GM06990 (cell line): ENCODE data around the gene PCNX4.
A peak's percentile ranks its signal among the peaks of the same experiment; 100 is the strongest.

Source experiments
- DNase-seq: peaks from one replicate; pipeline ENCODE4 v3.0.0-alpha.2; 2011; ENCODE audit not compliant: insufficient read length; ENCODE audit errors: extremely low read depth
- H3K27me3 ChIP-seq: replicated peaks from 2 replicates; pipeline ENCODE4 v1.6.0; 2011; ENCODE audit warnings: low read length; ENCODE audit not compliant: control insufficient read depth, insufficient read depth
- H3K36me3 ChIP-seq: 2 replicates; pipeline ENCODE4 v1.5.1; 2011; ENCODE audit warnings: low read length; ENCODE audit not compliant: control insufficient read depth, insufficient read depth
- H3K4me3 ChIP-seq: replicated peaks from 2 replicates; pipeline ENCODE4 v1.5.1; 2011; ENCODE audit warnings: low read depth, mild to moderate bottlenecking, control low read depth, low read length
- TF ChIP-seq, protein P1 (sequence below): IDR thresholded peaks from 2 replicates; pipeline ENCODE4 v1.5.1; 2011; ENCODE audit warnings: low read length, control low read depth, mild to moderate bottlenecking, inconsistent platforms; ENCODE audit not compliant: insufficient read depth, poor library complexity, severe bottlenecking

The PCNX4 gene

DNA sequence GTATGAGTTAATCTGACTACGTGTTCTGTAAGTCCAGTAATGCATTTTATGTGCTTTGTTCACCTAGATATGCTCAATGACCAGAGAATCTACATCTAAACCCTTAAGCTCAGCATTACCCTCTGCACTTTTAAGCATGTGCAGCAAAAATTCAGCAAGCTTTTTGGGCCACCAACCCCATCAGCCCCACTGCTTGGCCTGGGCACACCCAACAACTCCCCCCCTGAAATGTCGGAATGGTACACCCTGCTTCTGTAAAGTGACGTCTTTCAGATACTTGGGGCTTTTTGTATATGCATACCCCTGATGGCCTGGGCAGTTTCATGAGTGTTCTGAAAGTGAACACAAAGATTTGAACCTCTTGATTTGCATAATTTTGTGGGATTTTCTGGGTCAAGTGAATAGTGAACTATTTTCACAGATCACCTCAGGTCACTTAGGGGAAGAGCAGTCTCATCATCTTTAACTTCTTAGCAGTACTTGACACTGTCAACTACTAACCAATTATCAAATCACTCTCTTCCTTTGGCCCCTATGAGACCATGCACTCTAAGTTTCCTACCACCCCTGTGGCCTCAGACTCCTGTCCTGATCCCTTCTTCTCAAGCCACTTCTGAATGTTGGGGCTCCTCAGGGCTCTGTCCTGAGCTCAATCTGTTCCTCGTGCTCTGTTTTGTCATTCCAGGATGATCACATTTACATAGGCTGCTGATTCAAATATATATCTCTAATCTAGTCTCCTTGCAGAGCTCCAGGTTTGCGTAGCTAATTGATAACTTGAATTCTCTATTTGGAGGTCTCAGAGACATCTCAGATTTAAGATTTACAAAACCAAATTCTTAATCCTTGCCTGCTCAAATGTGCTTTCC is 121.0 kb downstream of the PCNX4 start:
- TF ChIP-seq, protein P1, sequence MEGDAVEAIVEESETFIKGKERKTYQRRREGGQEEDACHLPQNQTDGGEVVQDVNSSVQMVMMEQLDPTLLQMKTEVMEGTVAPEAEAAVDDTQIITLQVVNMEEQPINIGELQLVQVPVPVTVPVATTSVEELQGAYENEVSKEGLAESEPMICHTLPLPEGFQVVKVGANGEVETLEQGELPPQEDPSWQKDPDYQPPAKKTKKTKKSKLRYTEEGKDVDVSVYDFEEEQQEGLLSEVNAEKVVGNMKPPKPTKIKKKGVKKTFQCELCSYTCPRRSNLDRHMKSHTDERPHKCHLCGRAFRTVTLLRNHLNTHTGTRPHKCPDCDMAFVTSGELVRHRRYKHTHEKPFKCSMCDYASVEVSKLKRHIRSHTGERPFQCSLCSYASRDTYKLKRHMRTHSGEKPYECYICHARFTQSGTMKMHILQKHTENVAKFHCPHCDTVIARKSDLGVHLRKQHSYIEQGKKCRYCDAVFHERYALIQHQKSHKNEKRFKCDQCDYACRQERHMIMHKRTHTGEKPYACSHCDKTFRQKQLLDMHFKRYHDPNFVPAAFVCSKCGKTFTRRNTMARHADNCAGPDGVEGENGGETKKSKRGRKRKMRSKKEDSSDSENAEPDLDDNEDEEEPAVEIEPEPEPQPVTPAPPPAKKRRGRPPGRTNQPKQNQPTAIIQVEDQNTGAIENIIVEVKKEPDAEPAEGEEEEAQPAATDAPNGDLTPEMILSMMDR = no peak
- DNase-seq = peak; percentile 83
- Histone ChIP-seq H3K4me3 (no peak overlapping the region), H3K27me3 (no peaks in the 10 kb centered on the region), H3K36me3 (no peaks in the 10 kb centered on the region)

DNA sequence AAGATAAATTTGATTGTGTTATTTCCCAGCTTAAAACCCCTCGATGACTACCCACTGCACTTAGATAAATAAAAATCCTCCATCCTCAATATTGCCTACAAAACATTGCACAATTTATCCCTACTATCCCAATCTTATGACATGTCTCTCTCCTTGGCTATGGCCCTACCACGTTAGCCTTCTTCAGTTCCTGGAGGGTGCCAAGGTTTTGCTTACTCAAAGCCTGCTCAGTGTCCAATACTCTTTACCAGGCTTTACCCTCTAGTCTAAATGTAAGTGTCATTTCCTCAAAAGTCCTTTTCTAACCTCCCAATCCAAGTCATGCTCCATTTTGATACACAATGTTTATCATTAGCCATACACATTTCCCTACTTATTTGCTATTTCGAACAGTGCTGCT is 122.3 kb downstream of the PCNX4 start:
- Histone ChIP-seq H3K4me3 (no peak overlapping the region), H3K36me3 (no peaks in the 10 kb centered on the region), H3K27me3 (no peaks in the 10 kb centered on the region)
- DNase-seq = no peak
- TF ChIP-seq, protein P1 = no peak

DNA sequence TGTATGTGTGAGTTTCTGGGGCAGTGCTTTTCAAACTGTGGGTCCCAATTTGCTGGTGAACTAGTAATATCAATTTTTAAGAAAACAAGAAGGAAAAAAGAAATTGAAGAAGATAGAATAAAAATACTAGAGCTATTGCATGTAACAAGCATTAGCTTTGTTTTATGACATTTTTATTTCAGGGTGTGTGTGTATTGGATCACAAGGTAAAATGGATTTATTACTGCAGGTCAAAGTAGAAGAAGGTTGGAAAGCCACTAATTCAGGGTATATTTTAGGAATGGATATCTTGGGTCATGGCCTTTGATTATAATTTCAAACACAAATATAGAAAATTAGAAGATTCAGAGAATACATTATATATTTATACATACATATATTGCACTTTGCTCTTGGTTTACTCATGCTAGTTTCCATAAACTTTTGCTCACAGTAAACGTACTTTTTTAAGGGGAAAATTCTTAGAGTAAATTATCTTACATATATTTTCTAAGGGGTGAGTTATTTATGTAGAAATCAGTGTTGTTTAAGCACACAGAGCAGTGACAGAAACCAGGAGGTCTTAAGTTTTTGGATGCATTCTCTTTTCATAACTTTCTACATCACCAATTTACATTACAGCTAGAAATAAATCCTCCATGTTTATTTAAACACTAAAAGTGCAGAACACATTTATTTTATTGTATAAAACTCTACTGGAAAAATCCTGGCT is 122.8 kb downstream of the PCNX4 start:
- H3K27me3 ChIP-seq = no peaks in the 10 kb centered on the region

DNA sequence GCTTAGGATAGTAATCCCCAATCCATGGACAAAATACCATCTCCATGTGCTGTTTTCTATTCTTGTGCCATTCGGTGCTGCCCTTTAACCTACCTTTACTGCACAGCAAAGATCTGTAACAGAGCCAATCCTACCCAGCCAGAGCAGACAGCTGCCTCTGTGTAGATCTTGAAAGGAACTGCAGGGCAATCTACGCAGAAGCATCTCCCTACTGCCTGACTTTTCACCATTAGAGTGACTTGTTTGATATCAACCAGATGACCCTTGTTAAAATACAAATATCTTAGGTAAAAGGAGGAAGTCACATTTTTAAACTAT is 123.4 kb downstream of the PCNX4 start:
- Histone ChIP-seq H3K4me3 (no peak overlapping the region), H3K27me3 (no peaks in the 10 kb centered on the region), H3K36me3 (no peaks in the 10 kb centered on the region)
- TF ChIP-seq, protein P1 = no peak
- DNase-seq = no peak

More for the DNA sequence above, 122.8 kb downstream of the PCNX4 start:
- no peak overlapping the region for H3K4me3 ChIP-seq
- no peak for DNase-seq
- no peaks in the 10 kb centered on the region for H3K36me3 ChIP-seq
- TF ChIP-seq, protein P1 = no peak

DNA sequence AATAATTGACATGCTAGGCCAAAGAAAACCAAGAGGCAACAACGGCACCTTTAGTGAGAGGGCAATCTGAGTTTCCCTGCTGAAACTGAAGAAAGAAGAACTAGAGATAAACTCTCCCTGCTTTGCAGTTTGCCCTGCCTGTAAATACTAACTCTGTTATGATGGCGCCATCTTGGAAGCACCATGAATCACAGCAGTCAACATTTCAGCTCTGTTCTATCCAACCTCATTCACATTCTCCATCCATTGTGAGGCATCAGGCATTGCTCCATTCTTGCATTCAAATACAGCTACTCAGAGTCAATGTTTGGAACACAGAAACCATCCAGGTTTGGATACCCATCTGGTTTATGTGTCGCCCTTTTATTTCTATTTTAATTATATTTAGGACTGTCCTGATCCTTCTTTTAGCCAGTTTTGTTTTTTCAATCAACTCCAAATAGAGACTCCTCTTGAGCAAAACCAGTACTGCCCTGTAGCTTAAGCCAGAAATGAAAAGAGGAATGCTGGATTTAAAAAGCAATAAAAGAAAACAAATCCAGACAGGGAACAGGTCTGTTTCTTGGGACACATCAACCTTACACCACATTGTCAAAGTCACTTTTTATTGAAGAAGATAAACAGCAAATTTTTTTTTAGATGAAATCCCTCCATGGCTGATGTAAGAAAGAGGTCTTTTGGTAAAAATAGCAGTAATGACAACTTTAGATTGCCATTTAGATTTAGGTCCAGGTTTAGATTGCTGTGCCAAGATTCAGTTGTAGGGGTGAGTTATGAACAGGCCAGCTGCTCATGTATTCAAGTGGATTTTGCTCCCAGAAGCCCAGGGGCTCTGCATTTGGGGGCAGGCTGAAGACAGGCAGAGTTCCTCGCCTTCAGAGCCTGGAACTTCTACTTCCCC is 124.0 kb downstream of the PCNX4 start:
- DNase-seq = no peak

More for the DNA sequence above, 124.0 kb downstream of the PCNX4 start:
- no peak overlapping the region for H3K4me3 ChIP-seq
- no peaks in the 10 kb centered on the region for H3K36me3 ChIP-seq
- TF ChIP-seq, protein P1 = no peak
- H3K27me3 ChIP-seq = no peaks in the 10 kb centered on the region
